SK-N-SH (cell line): ENCODE results near the gene LRRN4. TPM values are rescaled to one million over a fixed set of nuclear protein-coding genes. Genes with fewer than 3 reads are reported as not detected.

Experiments
- CTCF ChIA-PET: fragments of 300-600, 350-600 bp; formaldehyde crosslinking; extraction: SDS; loops from one replicate; lab custom pipeline; 2021; lab: Yijun Ruan, JAX
- POLR2A ChIA-PET: fragments of 350-600 bp; sonication (Branson Sonifier 250); formaldehyde crosslinking; extraction: SDS; loops from one replicate; lab custom pipeline; 2020; ENCODE audit warnings: antibody characterized with exemption, inconsistent platforms; lab: Yijun Ruan, JAX
- DNase-seq: peaks from one replicate; pipeline ENCODE4 v3.0.0; 2012
- H2AFZ ChIP-seq: fragments of 200-600 bp; sonication (generic); 2 replicates; pipeline ENCODE4 v1.8.1; 2016; ENCODE audit warnings: antibody characterized with exemption, mild to moderate bottlenecking, low read depth
- H3F3A ChIP-seq: fragments of 200-600 bp; sonication (generic); replicated peaks from 2 replicates; pipeline ENCODE3; 2016; ENCODE audit warnings: antibody characterized with exemption, mild to moderate bottlenecking; ENCODE audit not compliant: insufficient read depth
- H3K27ac ChIP-seq, 2 experiments: fragments of 200-500 bp in 1 of 2; fragments of 200-600 bp in 1 of 2; sonication (Bioruptor generic) in 1 of 2; sonication (generic), shearing (Covaris generic) in 1 of 2; 2 replicates each; pipeline versions ENCODE4 v1.5.1 to v1.6.1; 2014 to 2016; ENCODE audit warnings: low read depth in 2 of 2, inconsistent platforms in 1 of 2, low read length in 1 of 2, mild to moderate bottlenecking in 1 of 2, mixed read lengths in 1 of 2
- H3K27me3 ChIP-seq: fragments of 200-600 bp; sonication (generic), shearing (Covaris generic); 2 replicates; pipeline ENCODE4 v1.6.1; 2016; ENCODE audit warnings: mixed run types; ENCODE audit not compliant: insufficient read depth
- H3K36me3 ChIP-seq, 2 experiments: fragments of 200-500 bp in 1 of 2; fragments of 200-600 bp in 1 of 2; sonication (Bioruptor generic) in 1 of 2; sonication (generic) in 1 of 2; replicated peaks in 1 of 2; 2 replicates each; pipeline versions ENCODE3 to v1.5.1; 2014 to 2016; ENCODE audit warnings: low read length in 1 of 2, mild to moderate bottlenecking in 1 of 2; ENCODE audit not compliant: insufficient read depth in 2 of 2, control insufficient read depth in 1 of 2
- H3K4me1 ChIP-seq, 2 experiments: fragments of 200-500 bp in 1 of 2; fragments of 200-600 bp in 1 of 2; sonication (Bioruptor generic) in 1 of 2; sonication (generic), shearing (Covaris generic) in 1 of 2; 2 replicates each; pipeline versions ENCODE4 v1.5.1 to v1.6.1; 2014 to 2016; ENCODE audit warnings: low read depth in 1 of 2, low read length in 1 of 2, mixed run types in 1 of 2; ENCODE audit not compliant: insufficient read depth in 2 of 2, control insufficient read depth in 1 of 2
- H3K4me2 ChIP-seq: fragments of 200-600 bp; sonication (generic), shearing (Covaris generic); 2 replicates; pipeline ENCODE4 v1.6.1; 2017; ENCODE audit warnings: mixed run types
- H3K4me3 ChIP-seq, 2 experiments: fragments of 200-500 bp in 1 of 2; fragments of 200-600 bp in 1 of 2; sonication (Bioruptor generic) in 1 of 2; sonication (generic), shearing (Covaris generic) in 1 of 2; 2 replicates each; pipeline versions ENCODE4 v1.5.1 to v1.8.1; 2014 to 2016; ENCODE audit warnings: low read depth in 2 of 2, inconsistent platforms in 1 of 2, low read length in 1 of 2, mild to moderate bottlenecking in 1 of 2, mixed read lengths in 1 of 2, moderate library complexity in 1 of 2
- H3K79me2 ChIP-seq: fragments of 200-600 bp; sonication (generic); 2 replicates; pipeline ENCODE4 v1.8.1; 2017; ENCODE audit warnings: mild to moderate bottlenecking; ENCODE audit not compliant: insufficient read depth
- H3K9ac ChIP-seq: fragments of 200-600 bp; sonication (generic); 2 replicates; pipeline ENCODE4 v1.6.1; 2017; ENCODE audit warnings: mixed run types
- H3K9me2 ChIP-seq: fragments of 200-600 bp; sonication (generic); 2 replicates; pipeline ENCODE4 v1.6.1; 2017; ENCODE audit warnings: mixed run types
- H3K9me3 ChIP-seq: fragments of 200-600 bp; sonication (generic); 2 replicates; pipeline ENCODE4 v1.6.1; 2017; ENCODE audit warnings: mixed run types, mild to moderate bottlenecking, moderate library complexity
- H4K20me1 ChIP-seq: fragments of 200-600 bp; sonication (generic); 2 replicates; pipeline ENCODE4 v1.6.1; 2017; ENCODE audit warnings: mild to moderate bottlenecking, mixed run types; ENCODE audit not compliant: insufficient read depth
- CHD2 ChIP-seq: fragments of 150-350 bp; IDR thresholded peaks from 2 replicates; pipeline ENCODE4 v1.6.1; 2018; ENCODE audit warnings: low read length; ENCODE audit not compliant: partially characterized antibody
- ELF1 ChIP-seq: IDR thresholded peaks from 2 replicates; pipeline ENCODE4 v1.4.0; 2012
- FOXM1 ChIP-seq: IDR thresholded peaks from 2 replicates; pipeline ENCODE4 v1.4.0; 2012; ENCODE audit warnings: low read depth, mild to moderate bottlenecking
- JUND ChIP-seq: IDR thresholded peaks from 2 replicates; pipeline ENCODE4 v1.4.0; 2012
- NFIC ChIP-seq: IDR thresholded peaks from 2 replicates; pipeline ENCODE4 v1.4.0; 2012; ENCODE audit warnings: borderline replicate concordance
- RAD21 ChIP-seq: IDR thresholded peaks from 2 replicates; pipeline ENCODE4 v1.6.1; 2012; ENCODE audit warnings: mild to moderate bottlenecking, low read length
- SIN3A ChIP-seq: IDR thresholded peaks from 2 replicates; pipeline ENCODE4 v1.6.1; 2012; ENCODE audit warnings: low read depth, mild to moderate bottlenecking, low read length, moderate library complexity, borderline replicate concordance
- SMC3 ChIP-seq: IDR thresholded peaks from 2 replicates; pipeline ENCODE4 v1.6.1; 2012; ENCODE audit warnings: low read depth, low read length, improper control_type of control experiment
- TAF1 ChIP-seq: IDR thresholded peaks from 2 replicates; pipeline ENCODE4 v1.6.1; 2012; ENCODE audit warnings: low read depth, mild to moderate bottlenecking, low read length, moderate library complexity, borderline replicate concordance
- TCF12 ChIP-seq: IDR thresholded peaks from 2 replicates; pipeline ENCODE4 v1.4.0; 2012
- TEAD4 ChIP-seq: IDR thresholded peaks from 2 replicates; pipeline ENCODE4 v1.4.0; 2012; ENCODE audit warnings: mild to moderate bottlenecking, borderline replicate concordance; ENCODE audit not compliant: insufficient read depth
- WGBS: methylation state at CpG from one replicate; pipeline ENCODE4 v1.1.6; 2017; ENCODE audit warnings: low lambda C conversion rate; 5-methylcytosine and 5-hydroxymethylcytosine counted together
- polyA plus RNA-seq, 3 experiments: library from polyadenylated mRNA; depleted of rRNA; stranded (reverse); fragments of >200 nt; gene quantifications; 2 replicates each; pipeline ENCODE4 v1.2.3, GENCODE V29; 2012
- TF ChIP-seq, protein P1 (sequence below): fragments of 150-350 bp; IDR thresholded peaks from 2 replicates; pipeline ENCODE4 v1.6.1; 2017; ENCODE audit warnings: antibody characterized with exemption, low read length, low read depth, borderline replicate concordance
- TF ChIP-seq, protein P2 (sequence below): IDR thresholded peaks from 2 replicates; pipeline ENCODE4 v1.6.1; 2012; ENCODE audit warnings: mild to moderate bottlenecking, low read depth, low read length, moderate library complexity
- TF ChIP-seq, protein P3 (sequence below): IDR thresholded peaks from 2 replicates; pipeline ENCODE4 v1.4.0; 2012; ENCODE audit warnings: low read depth, borderline replicate concordance
- TF ChIP-seq, protein P4 (sequence below): IDR thresholded peaks from 2 replicates; pipeline ENCODE4 v1.4.0; 2012; ENCODE audit warnings: low read depth
- TF ChIP-seq, protein P5 (sequence below): IDR thresholded peaks from 2 replicates; pipeline ENCODE4 v1.4.0; 2012; ENCODE audit warnings: low read depth, borderline replicate concordance
- TF ChIP-seq, protein P6 (sequence below): fragments of 150-350 bp; IDR thresholded peaks from 2 replicates; pipeline ENCODE4 v1.6.1; 2016; ENCODE audit warnings: mild to moderate bottlenecking, low read depth, low read length

The LRRN4 gene
- polyA plus RNA-seq, 1 of the 3 experiments (the other 2 are of a cell fraction): 0.05 TPM

DNA sequence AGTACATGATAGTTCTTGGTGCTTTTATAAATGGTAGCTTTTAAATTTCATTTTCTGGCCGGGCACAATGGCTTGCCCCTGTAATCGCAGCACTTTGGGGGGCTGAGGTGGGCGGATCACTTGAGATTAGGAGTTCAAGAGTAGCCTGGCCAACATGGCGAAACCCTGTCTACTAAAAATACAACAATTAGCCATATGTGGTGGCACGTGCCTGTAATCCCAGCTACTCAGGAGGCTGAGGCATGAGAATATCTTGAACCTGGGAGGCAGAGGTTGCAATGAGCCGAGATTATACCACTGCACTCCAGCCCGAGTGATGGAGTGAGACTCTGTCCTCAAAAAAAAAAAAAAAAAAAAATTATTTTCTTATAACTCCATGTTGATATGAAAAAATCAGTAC is 36.0 kb downstream of the LRRN4 start:
- H3K79me2 ChIP-seq: peaks cover 49% of the 10 kb centered on the region
- no peak for DNase-seq
- no peaks in the 10 kb centered on the region for H3K27me3 ChIP-seq
- POLR2A ChIA-PET: no interaction called here
- H4K20me1 ChIP-seq: no peaks in the 10 kb centered on the region
- H3K4me2 ChIP-seq: no peak overlapping the region
- H3K27ac ChIP-seq: no peak overlapping the region
- no peak overlapping the region for H2AFZ ChIP-seq
- no peak overlapping the region for H3K4me3 ChIP-seq
- H3K36me3 ChIP-seq: peaks cover 29 to 41% of the 10 kb centered on the region in 2 experiments
- no peak overlapping the region for H3K9ac ChIP-seq
- H3K9me3 ChIP-seq: no peaks in the 10 kb centered on the region
- 94% methylated on average over 7 of the region's 7 CpGs for WGBS
- H3K9me2 ChIP-seq: no peaks in the 10 kb centered on the region
- CTCF ChIA-PET: interaction anchor here (0.9 kb wide), 1 partner anchor 489 kb away, joined by 3 read pairs; no protein-coding TSS in a partner anchor
- no peaks in the 10 kb centered on the region for H3F3A ChIP-seq
- no peaks in the 10 kb centered on the region for H3K4me1 ChIP-seq
- TF ChIP-seq, protein P1, sequence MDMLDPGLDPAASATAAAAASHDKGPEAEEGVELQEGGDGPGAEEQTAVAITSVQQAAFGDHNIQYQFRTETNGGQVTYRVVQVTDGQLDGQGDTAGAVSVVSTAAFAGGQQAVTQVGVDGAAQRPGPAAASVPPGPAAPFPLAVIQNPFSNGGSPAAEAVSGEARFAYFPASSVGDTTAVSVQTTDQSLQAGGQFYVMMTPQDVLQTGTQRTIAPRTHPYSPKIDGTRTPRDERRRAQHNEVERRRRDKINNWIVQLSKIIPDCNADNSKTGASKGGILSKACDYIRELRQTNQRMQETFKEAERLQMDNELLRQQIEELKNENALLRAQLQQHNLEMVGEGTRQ: no peak
- TF ChIP-seq, protein P2, sequence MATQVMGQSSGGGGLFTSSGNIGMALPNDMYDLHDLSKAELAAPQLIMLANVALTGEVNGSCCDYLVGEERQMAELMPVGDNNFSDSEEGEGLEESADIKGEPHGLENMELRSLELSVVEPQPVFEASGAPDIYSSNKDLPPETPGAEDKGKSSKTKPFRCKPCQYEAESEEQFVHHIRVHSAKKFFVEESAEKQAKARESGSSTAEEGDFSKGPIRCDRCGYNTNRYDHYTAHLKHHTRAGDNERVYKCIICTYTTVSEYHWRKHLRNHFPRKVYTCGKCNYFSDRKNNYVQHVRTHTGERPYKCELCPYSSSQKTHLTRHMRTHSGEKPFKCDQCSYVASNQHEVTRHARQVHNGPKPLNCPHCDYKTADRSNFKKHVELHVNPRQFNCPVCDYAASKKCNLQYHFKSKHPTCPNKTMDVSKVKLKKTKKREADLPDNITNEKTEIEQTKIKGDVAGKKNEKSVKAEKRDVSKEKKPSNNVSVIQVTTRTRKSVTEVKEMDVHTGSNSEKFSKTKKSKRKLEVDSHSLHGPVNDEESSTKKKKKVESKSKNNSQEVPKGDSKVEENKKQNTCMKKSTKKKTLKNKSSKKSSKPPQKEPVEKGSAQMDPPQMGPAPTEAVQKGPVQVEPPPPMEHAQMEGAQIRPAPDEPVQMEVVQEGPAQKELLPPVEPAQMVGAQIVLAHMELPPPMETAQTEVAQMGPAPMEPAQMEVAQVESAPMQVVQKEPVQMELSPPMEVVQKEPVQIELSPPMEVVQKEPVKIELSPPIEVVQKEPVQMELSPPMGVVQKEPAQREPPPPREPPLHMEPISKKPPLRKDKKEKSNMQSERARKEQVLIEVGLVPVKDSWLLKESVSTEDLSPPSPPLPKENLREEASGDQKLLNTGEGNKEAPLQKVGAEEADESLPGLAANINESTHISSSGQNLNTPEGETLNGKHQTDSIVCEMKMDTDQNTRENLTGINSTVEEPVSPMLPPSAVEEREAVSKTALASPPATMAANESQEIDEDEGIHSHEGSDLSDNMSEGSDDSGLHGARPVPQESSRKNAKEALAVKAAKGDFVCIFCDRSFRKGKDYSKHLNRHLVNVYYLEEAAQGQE: no peak
- TF ChIP-seq SIN3A (no peak), JUND (no peak)
- TF ChIP-seq, protein P3, sequence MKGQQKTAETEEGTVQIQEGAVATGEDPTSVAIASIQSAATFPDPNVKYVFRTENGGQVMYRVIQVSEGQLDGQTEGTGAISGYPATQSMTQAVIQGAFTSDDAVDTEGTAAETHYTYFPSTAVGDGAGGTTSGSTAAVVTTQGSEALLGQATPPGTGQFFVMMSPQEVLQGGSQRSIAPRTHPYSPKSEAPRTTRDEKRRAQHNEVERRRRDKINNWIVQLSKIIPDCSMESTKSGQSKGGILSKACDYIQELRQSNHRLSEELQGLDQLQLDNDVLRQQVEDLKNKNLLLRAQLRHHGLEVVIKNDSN: no peak

DNA sequence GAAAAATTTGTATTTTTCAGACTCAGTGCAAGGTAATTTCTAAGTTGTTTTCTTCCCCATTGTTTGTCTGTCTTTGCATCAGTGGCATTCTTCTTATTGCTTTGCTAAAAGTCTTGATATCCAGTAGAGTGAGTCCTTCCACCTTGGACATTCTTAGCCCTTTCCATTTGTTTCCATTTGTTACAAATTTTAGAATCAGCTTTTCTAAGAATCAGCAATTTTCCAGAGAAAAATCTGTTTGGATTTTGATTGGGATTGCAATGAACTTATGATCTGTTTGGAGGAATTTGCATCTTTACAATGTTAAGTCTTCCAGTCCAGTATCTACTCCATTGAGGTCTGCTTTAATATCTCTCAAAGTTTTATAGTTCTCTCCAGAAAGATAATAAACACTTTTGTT is 36.4 kb downstream of the LRRN4 start:
- H3K9ac ChIP-seq: no peak overlapping the region
- H3K27ac ChIP-seq: no peak overlapping the region
- H3K36me3 ChIP-seq: peaks cover 29 to 45% of the 10 kb centered on the region in 2 experiments
- H2AFZ ChIP-seq: no peak overlapping the region
- H3K4me2 ChIP-seq: no peak overlapping the region
- no peaks in the 10 kb centered on the region for H3K9me2 ChIP-seq
- ChIA-PET CTCF (interaction anchor here (0.9 kb wide), 1 partner anchor 489 kb away, joined by 3 read pairs; no protein-coding TSS in a partner anchor), POLR2A (no interaction called here)
- H4K20me1 ChIP-seq: no peaks in the 10 kb centered on the region
- no peaks in the 10 kb centered on the region for H3F3A ChIP-seq
- H3K4me3 ChIP-seq: no peak overlapping the region
- H3K9me3 ChIP-seq: no peaks in the 10 kb centered on the region
- TF ChIP-seq NFIC (no peak), TEAD4 (no peak), RAD21 (no peak), ELF1 (no peak), CHD2 (no peak), SMC3 (no peak), FOXM1 (no peak), TCF12 (no peak), TAF1 (no peak)
- TF ChIP-seq, protein P4, sequence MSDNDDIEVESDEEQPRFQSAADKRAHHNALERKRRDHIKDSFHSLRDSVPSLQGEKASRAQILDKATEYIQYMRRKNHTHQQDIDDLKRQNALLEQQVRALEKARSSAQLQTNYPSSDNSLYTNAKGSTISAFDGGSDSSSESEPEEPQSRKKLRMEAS: no peak
- TF ChIP-seq, protein P5, sequence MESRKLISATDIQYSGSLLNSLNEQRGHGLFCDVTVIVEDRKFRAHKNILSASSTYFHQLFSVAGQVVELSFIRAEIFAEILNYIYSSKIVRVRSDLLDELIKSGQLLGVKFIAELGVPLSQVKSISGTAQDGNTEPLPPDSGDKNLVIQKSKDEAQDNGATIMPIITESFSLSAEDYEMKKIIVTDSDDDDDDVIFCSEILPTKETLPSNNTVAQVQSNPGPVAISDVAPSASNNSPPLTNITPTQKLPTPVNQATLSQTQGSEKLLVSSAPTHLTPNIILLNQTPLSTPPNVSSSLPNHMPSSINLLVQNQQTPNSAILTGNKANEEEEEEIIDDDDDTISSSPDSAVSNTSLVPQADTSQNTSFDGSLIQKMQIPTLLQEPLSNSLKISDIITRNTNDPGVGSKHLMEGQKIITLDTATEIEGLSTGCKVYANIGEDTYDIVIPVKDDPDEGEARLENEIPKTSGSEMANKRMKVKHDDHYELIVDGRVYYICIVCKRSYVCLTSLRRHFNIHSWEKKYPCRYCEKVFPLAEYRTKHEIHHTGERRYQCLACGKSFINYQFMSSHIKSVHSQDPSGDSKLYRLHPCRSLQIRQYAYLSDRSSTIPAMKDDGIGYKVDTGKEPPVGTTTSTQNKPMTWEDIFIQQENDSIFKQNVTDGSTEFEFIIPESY: no peak
- TF ChIP-seq, protein P6, sequence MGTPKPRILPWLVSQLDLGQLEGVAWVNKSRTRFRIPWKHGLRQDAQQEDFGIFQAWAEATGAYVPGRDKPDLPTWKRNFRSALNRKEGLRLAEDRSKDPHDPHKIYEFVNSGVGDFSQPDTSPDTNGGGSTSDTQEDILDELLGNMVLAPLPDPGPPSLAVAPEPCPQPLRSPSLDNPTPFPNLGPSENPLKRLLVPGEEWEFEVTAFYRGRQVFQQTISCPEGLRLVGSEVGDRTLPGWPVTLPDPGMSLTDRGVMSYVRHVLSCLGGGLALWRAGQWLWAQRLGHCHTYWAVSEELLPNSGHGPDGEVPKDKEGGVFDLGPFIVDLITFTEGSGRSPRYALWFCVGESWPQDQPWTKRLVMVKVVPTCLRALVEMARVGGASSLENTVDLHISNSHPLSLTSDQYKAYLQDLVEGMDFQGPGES: no peak
- no peaks in the 10 kb centered on the region for H3K27me3 ChIP-seq
- H3K4me1 ChIP-seq: no peaks in the 10 kb centered on the region
- H3K79me2 ChIP-seq: peaks cover 49% of the 10 kb centered on the region
- no peak for DNase-seq
